ENCODE data around the gene FAM24A. TPM values are rescaled to one million over a fixed set of nuclear protein-coding genes. Genes with fewer than 3 reads are reported as not detected.
"Not testable (repeated sequence)": the region's sequence is repeated elsewhere in the genome, so short reads cannot be mapped to it uniquely, and the experiment has no call there.

The FAM24A gene
- total RNA-seq, 1 experiment from 2014 or later: not detected

- Histone ChIP-seq H4K20me1 (ENCODE audit: insufficient read depth) (no peaks in the 10 kb centered on the region), H3K79me2 (ENCODE audit: low read depth) (peaks cover 30% of the 10 kb centered on the region), H3K4me1 (replicated peaks; ENCODE audit: insufficient read depth) (peaks cover 25% of the 10 kb centered on the region), H3K36me3 (ENCODE audit: low read depth) (no peaks in the 10 kb centered on the region), H3K4me2 (no peak overlapping the region), H3K9me2 (ENCODE audit: insufficient read depth) (no peaks in the 10 kb centered on the region), H3F3A (ENCODE audit: insufficient read depth, low read depth) (no peaks in the 10 kb centered on the region), H3K27ac (no peak overlapping the region; the same call in 1 of the 2 replicates), H3K9me3 (ENCODE audit: insufficient read depth, low read depth) (no peaks in the 10 kb centered on the region), H2AFZ (no peak overlapping the region), H3K27me3 (ENCODE audit: insufficient read depth, low read depth) (no peaks in the 10 kb centered on the region), H3K4me3 (no peak overlapping the region)
- BruUV-seq (replicated peaks): no TSS peak
- intact Hi-C loops (cut with micrococcal nuclease; ENCODE audit: unreplicated experiment): no loop called here
- DNase-seq: no peak
- POLR2A ChIA-PET (ENCODE audit: unreplicated experiment): interaction anchor here (0.6 to 0.7 kb wide), 2 partner anchors 68 to 361 kb away, joined by 3 to 6 read pairs; no protein-coding TSS in a partner anchor
- CTCF ChIA-PET: no interaction called here
- no peak for TF ChIP-seq EZH2 (IDR thresholded peaks at IDR 0.05; ENCODE audit: low read depth)
- no peak for TF ChIP-seq CTCF (conservative IDR thresholded peaks at IDR 0.05)
Observed at GRCh38 chr10:122864194-122864592, 46.2 kb upstream of the FAM24A start.

- Histone ChIP-seq H3K9me3 (ENCODE audit: insufficient read depth, low read depth) (no peaks in the 10 kb centered on the region), H3K79me2 (ENCODE audit: low read depth) (peaks cover 30% of the 10 kb centered on the region), H3K9me2 (ENCODE audit: insufficient read depth) (no peaks in the 10 kb centered on the region), H3K4me1 (replicated peaks; ENCODE audit: insufficient read depth) (peaks cover 25% of the 10 kb centered on the region), H3K4me3 (no peak overlapping the region), H3K27me3 (ENCODE audit: insufficient read depth, low read depth) (no peaks in the 10 kb centered on the region), H4K20me1 (ENCODE audit: insufficient read depth) (no peaks in the 10 kb centered on the region), H3K4me2 (peak overlapping the region; percentile 11; the same call in 1 of the 2 replicates), H2AFZ (no peak overlapping the region), H3K36me3 (ENCODE audit: low read depth) (no peaks in the 10 kb centered on the region), H3F3A (ENCODE audit: insufficient read depth, low read depth) (no peaks in the 10 kb centered on the region), H3K27ac (peak overlapping the region; percentile 43)
- ChIA-PET POLR2A (ENCODE audit: unreplicated experiment) (interaction anchor here (0.6 kb wide), 1 partner anchor 361 kb away, joined by 3 read pairs; no protein-coding TSS in a partner anchor), CTCF (no interaction called here)
- peak in 1 of 2 experiments; percentile 37 for DNase-seq
- TF ChIP-seq CTCF (conservative IDR thresholded peaks at IDR 0.05) (no peak), EZH2 (IDR thresholded peaks at IDR 0.05; ENCODE audit: low read depth) (no peak)
- BruUV-seq (replicated peaks): no TSS peak
- intact Hi-C loops (cut with micrococcal nuclease; ENCODE audit: unreplicated experiment): no loop called here
Observed at GRCh38 chr10:122864901-122865300, 45.5 kb upstream of the FAM24A start.

GRCh38 chr10:122866757-122867482, 43.5 kb upstream of the FAM24A start:
- H3K4me2 ChIP-seq; H3K9me3 ChIP-seq (ENCODE audit: insufficient read depth, low read depth); DNase-seq; H3K4me3 ChIP-seq; intact Hi-C loops (cut with micrococcal nuclease; ENCODE audit: unreplicated experiment); CTCF ChIA-PET; BruUV-seq (replicated peaks); H3K27ac ChIP-seq; H3K9me2 ChIP-seq (ENCODE audit: insufficient read depth); H2AFZ ChIP-seq; H4K20me1 ChIP-seq (ENCODE audit: insufficient read depth); POLR2A ChIA-PET (ENCODE audit: unreplicated experiment); H3K27me3 ChIP-seq (ENCODE audit: insufficient read depth, low read depth); H3K36me3 ChIP-seq (ENCODE audit: low read depth); H3F3A ChIP-seq (ENCODE audit: insufficient read depth, low read depth): not testable (repeated sequence)
- Histone ChIP-seq H3K4me1 (replicated peaks; ENCODE audit: insufficient read depth) (peaks cover 14% of the 10 kb centered on the region), H3K79me2 (ENCODE audit: low read depth) (peaks cover 30% of the 10 kb centered on the region)

GRCh38 chr10:122868768-122869167, 41.6 kb upstream of the FAM24A start:
- H3K4me2 ChIP-seq; H3K27me3 ChIP-seq (ENCODE audit: insufficient read depth, low read depth); CTCF ChIA-PET; H3K9me3 ChIP-seq (ENCODE audit: insufficient read depth, low read depth); H3K27ac ChIP-seq; H4K20me1 ChIP-seq (ENCODE audit: insufficient read depth); DNase-seq; H3K9me2 ChIP-seq (ENCODE audit: insufficient read depth); BruUV-seq (replicated peaks); POLR2A ChIA-PET (ENCODE audit: unreplicated experiment); H2AFZ ChIP-seq; H3F3A ChIP-seq (ENCODE audit: insufficient read depth, low read depth); H3K4me3 ChIP-seq; intact Hi-C loops (cut with micrococcal nuclease; ENCODE audit: unreplicated experiment); H3K36me3 ChIP-seq (ENCODE audit: low read depth): not testable (repeated sequence)
- Histone ChIP-seq H3K79me2 (ENCODE audit: low read depth) (peaks cover 27% of the 10 kb centered on the region), H3K4me1 (replicated peaks; ENCODE audit: insufficient read depth) (peaks cover 11% of the 10 kb centered on the region)

- intact Hi-C loops (cut with micrococcal nuclease; ENCODE audit: unreplicated experiment); BruUV-seq (replicated peaks); DNase-seq; POLR2A ChIA-PET (ENCODE audit: unreplicated experiment); H3K9me2 ChIP-seq (ENCODE audit: insufficient read depth); H3F3A ChIP-seq (ENCODE audit: insufficient read depth, low read depth); H3K4me3 ChIP-seq; H3K4me2 ChIP-seq; H3K27me3 ChIP-seq (ENCODE audit: insufficient read depth, low read depth); H3K27ac ChIP-seq; CTCF ChIA-PET; H2AFZ ChIP-seq; H3K36me3 ChIP-seq (ENCODE audit: low read depth); H3K4me1 ChIP-seq (replicated peaks; ENCODE audit: insufficient read depth); H4K20me1 ChIP-seq (ENCODE audit: insufficient read depth); H3K9me3 ChIP-seq (ENCODE audit: insufficient read depth, low read depth): not testable (repeated sequence)
- peaks cover 21% of the 10 kb centered on the region for H3K79me2 ChIP-seq (ENCODE audit: low read depth)
Observed at GRCh38 chr10:122871947-122872346, 38.5 kb upstream of the FAM24A start.

All from PC-9 (cell line).